Cardiac atrium fibroblast (primary cell): ENCODE data around the gene ALOX15. TPM values are rescaled to one million over a fixed set of nuclear protein-coding genes. Genes with fewer than 3 reads are reported as not detected.

ENCODE experiments used
- total RNA-seq: library from RNA; depleted of rRNA; stranded (reverse); fragments of >200 nt; gene quantifications from 2 replicates; pipeline ENCODE4 v1.2.3, GENCODE V29; 2015

The ALOX15 gene
- total RNA-seq = not detected in 2 replicates

DNA sequence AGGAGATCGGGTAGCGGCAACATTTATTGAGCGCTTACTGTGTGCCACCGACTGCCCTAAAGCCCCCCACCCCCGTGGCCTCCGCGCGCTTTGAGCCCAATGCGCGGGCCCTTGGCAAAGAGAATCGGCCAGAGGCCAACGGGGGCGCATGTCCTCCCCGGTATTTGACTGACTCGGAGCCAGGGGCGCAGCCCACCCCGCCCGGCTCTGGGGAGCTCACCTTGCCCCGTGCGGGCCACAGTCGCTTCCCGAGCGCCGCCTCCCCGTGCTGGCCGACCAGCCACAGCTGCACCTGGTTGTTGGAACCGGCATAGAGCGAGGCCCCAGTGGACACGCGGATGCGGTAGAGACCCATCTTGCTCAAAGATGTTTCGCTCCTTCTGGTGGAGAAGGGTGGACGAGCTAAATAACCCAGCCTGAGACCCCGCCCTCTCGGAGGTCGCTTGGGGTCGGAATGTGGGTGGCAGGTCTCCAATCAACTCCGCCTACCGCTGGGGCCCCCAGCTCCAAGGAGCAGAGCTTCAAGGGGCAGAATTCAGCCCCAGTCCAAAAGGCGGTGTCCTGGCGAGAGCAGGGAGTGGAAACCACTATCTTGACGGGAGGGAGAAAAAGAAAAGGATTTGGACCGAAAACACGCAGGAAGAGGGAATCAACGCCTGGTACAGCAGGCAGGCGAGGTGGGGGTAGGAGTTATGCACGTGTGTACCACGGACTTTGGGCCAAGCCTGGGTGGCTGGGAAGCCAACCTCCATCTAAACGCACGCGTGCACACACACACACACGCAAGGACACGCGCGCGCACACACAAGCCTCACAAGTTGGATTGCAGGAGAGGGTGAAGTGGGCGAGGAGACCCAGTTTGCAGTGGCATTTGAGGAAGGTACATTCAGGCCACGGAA is at the start of gene ALOX15:
TSS of gene ALOX15 (minus strand) at position 382 of the 899 bp plus-strand sequence. CDS start at position 355, 27 bp downstream.

DNA sequence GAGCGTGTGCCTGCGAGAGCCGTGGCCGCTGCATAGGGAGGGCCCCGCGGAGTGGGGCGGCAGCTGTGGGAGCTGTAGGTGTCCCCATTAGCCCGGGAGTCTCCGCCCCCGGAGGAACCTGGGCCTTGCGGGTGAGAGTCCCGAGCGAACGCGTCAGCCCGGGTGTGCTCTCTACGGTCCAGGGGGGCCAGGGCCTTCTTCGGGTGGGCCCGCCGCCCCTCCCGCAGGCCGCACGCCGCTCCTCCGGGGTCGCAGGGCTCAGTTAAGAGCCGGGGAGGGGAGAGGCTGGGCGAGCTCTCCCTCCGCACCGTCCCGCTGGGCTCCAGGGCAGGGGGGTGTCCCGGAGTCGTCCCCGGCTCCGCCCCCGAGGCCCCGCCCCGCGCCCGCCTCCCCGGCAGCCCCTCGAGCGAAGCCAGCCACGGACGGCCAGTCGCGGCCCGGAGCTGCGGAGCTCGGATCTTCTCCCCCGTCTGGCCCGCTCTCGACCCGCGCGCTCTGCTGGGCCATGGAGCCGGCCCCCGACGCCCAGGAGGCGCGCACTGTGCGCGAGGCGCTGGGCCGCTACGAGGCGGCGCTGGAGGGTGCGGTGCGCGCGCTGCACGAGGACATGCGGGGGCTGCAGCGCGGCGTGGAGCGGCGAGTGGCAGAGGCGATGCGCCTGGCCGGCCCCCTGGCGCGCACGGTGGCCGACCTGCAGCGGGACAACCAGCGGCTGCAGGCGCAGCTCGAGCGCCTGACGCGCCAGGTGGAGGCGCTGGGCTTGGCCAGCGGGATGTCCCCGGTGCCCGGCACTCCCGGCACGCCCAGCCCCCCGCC is 57.2 kb downstream of the ALOX15 start, which contains the start of gene SMTNL2:
TSS of gene SMTNL2 (plus strand) at position 429 of the 816 bp plus-strand sequence. CDS start at position 506, 77 bp downstream.

Other genes with a start within 250 kb of the ALOX15 start
- not detected in 2 replicates for gene SPNS3, start 207.7 kb downstream of the ALOX15 start, total RNA-seq
- gene SPNS2, start 142.8 kb downstream of the ALOX15 start, total RNA-seq = 0.18 and 2.9 TPM in 2 replicates
- gene MYBBP1A, start 86.3 kb downstream of the ALOX15 start, total RNA-seq = 63.2 and 72.3 TPM in 2 replicates
- not detected in 2 replicates for gene GGT6, start 81.1 kb downstream of the ALOX15 start, total RNA-seq
- gene SMTNL2, start 57.1 kb downstream of the ALOX15 start, total RNA-seq = not detected in 2 replicates
- gene PELP1, start 62.5 kb upstream of the ALOX15 start, total RNA-seq = 18.3 and 31.6 TPM in 2 replicates
- 3.9 and 4.3 TPM in 2 replicates for gene ARRB2, start 69.0 kb upstream of the ALOX15 start, total RNA-seq
- 8.4 and 17.5 TPM in 2 replicates for gene MED11, start 89.8 kb upstream of the ALOX15 start, total RNA-seq
- gene ZMYND15, start 98.2 kb upstream of the ALOX15 start, total RNA-seq = 0.16 TPM in 1 of 2 replicates, not detected in the other
- 1.6 and 6.8 TPM in 2 replicates for gene CXCL16, start 98.2 kb upstream of the ALOX15 start, total RNA-seq
- not detected in 2 replicates for gene TM4SF5, start 130.2 kb upstream of the ALOX15 start, total RNA-seq
- 0.18 TPM in 1 of 2 replicates, not detected in the other for gene VMO1, start 144.7 kb upstream of the ALOX15 start, total RNA-seq
- gene GLTPD2, start 147.3 kb upstream of the ALOX15 start, total RNA-seq = not detected in 2 replicates
- 159 and 177 TPM in 2 replicates for gene PSMB6, start 154.5 kb upstream of the ALOX15 start, total RNA-seq
- gene PLD2, start 165.5 kb upstream of the ALOX15 start, total RNA-seq = 13.9 and 19.5 TPM in 2 replicates
- gene MINK1, start 191.7 kb upstream of the ALOX15 start, total RNA-seq = 23.8 TPM in 2 replicates